Psoas muscle (tissue), 8 donors: ENCODE measurements around the gene PRMT9. TPM values are rescaled to one million over a fixed set of nuclear protein-coding genes. Genes with fewer than 3 reads are reported as not detected.
A peak's percentile ranks its signal among the peaks of the same experiment; 100 is the strongest.

Experiments used
- ATAC-seq, 4 donors: fragments of 200-7000 bp; cut with Tn5 transposase; one replicate each; pipeline ENCODE4 v1.9.1; 2020; ENCODE audit warnings: moderate library complexity in 3 of 4, mild to moderate bottlenecking in 2 of 4
- DNase-seq, 2 donors: peaks; one replicate each; pipeline ENCODE4 v3.0.0-alpha.2; 2020
- H3K27ac ChIP-seq: fragments of 200-600 bp; one replicate; pipeline ENCODE4 v1.8.0; 2022
- H3K27me3 ChIP-seq, 3 donors: fragments of 200-600 bp in 1 of 3; one replicate each; pipeline versions ENCODE4 v1.6.1 to v1.8.0; 2013 to 2022; ENCODE audit warnings: low read length in 2 of 3, mild to moderate bottlenecking in 2 of 3, moderate library complexity in 1 of 3; ENCODE audit not compliant: insufficient read depth in 3 of 3
- H3K36me3 ChIP-seq, 2 donors: fragments of 200-600 bp in 1 of 2; one replicate each; pipeline versions ENCODE4 v1.6.1 to v1.8.0; 2013 to 2022; ENCODE audit warnings: low read depth in 1 of 2, mild to moderate bottlenecking in 1 of 2, moderate library complexity in 1 of 2; ENCODE audit not compliant: insufficient read depth in 1 of 2
- H3K4me1 ChIP-seq: fragments of 200-600 bp; one replicate; pipeline ENCODE4 v1.8.0; 2022
- H3K4me3 ChIP-seq: fragments of 200-600 bp; one replicate; pipeline ENCODE4 v1.8.0; 2022; ENCODE audit warnings: mild to moderate bottlenecking
- H3K9me3 ChIP-seq: fragments of 200-600 bp; one replicate; pipeline ENCODE4 v1.8.0; 2022
- WGBS, 3 donors: extraction: QIAGEN DNeasy Blood & Tissue Kit; methylation state at CpG; one replicate each; pipeline versions ENCODE4 v1.1.6 to v1.1.7; 2013; 5-methylcytosine and 5-hydroxymethylcytosine counted together
- intact Hi-C, 2 donors: fragments of 100-400 bp; cut with DNase I; formaldehyde crosslinking; loops; one replicate each; pipeline versions ENCODE4 v1.11.0 to v1.14.2; 2022
- polyA plus RNA-seq, 3 donors: library from polyadenylated mRNA; stranded (reverse); fragments of 200-250 nt; gene quantifications; one replicate each; pipeline ENCODE4 v1.2.3, GENCODE V29; 2013
- total RNA-seq, 4 donors: library from RNA; stranded (reverse); fragmentation: NEBNext Ultra II Directional in 2 of 4; extraction: Animal tissue kit (Norgen Biotek cat#: 25700) in 2 of 4; gene quantifications; one replicate each; pipeline versions ENCODE4 v1.2.1 to v1.2.4, GENCODE V29; 2021 to 2023
- TF ChIP-seq, protein P1 (sequence below): fragments of 200-600 bp; IDR thresholded peaks from one replicate; pipeline ENCODE4 v1.8.0; 2022; ENCODE audit warnings: antibody characterized with exemption
- donor health status: healthy with polysubstance abuse.
- donor health status: DM: no; HTN: no; CAD: no; lungs with moderate emphysema.
- donor health status: Bipolar disorder and iron deficiency.
- donor health status: healthy.
- donor health status: DM: yes; HTN: yes; CAD: no.
- donor health status: DM: no; HTN: no; CAD: no.
- donor health status: DM: no; HTN: no; CAD: no.
- donor health status: DM: yes; HTN: yes; CAD: no.

PRMT9 gene
- total and polyA plus RNA-seq, 7 donors: 1.8 to 5.8 (median 4.3) TPM

DNA sequence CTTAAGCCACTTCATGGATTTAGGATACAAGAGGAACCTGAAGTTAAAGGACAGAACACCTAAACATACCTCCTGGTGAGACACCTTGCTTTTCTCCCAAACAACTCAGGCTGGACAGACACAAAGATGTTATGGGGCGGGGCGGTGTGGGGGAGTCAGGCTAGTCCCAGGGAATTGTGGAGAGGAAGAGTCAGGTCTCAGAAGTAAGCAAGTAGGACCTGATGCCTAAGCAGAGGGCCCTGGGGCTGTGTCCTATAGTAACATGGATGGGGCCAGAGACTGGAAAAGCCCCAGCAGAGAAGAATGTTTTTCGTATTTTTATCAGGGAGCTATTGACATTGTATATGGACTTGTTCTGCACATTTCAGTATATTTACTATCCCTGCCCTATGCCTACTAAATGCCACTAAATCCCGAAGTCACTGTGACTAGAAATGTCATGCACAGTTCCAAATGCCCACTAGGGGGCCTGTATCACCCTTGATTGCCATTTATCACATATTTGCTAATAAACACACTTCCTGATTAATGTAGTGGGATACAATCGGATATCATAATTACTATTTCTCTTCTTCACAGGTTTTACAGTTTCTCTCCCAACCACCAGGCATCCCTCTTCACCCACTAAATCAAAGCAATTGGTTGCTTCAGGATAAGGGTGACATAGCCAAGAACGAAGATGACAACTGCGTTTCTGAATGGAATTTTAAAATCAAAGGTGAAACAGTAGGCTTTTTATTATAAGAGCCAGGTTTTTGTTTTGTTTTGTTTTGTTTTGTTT lies 24.1 kb upstream of the PRMT9 start:
- no peak overlapping the region for H3K27ac ChIP-seq
- TF ChIP-seq, protein P1, sequence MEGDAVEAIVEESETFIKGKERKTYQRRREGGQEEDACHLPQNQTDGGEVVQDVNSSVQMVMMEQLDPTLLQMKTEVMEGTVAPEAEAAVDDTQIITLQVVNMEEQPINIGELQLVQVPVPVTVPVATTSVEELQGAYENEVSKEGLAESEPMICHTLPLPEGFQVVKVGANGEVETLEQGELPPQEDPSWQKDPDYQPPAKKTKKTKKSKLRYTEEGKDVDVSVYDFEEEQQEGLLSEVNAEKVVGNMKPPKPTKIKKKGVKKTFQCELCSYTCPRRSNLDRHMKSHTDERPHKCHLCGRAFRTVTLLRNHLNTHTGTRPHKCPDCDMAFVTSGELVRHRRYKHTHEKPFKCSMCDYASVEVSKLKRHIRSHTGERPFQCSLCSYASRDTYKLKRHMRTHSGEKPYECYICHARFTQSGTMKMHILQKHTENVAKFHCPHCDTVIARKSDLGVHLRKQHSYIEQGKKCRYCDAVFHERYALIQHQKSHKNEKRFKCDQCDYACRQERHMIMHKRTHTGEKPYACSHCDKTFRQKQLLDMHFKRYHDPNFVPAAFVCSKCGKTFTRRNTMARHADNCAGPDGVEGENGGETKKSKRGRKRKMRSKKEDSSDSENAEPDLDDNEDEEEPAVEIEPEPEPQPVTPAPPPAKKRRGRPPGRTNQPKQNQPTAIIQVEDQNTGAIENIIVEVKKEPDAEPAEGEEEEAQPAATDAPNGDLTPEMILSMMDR: peak; percentile 91
- H3K36me3 ChIP-seq: no peaks in the 10 kb centered on the region
- H3K4me1 ChIP-seq: no peaks in the 10 kb centered on the region
- peak overlapping the region; percentile 31 for H3K4me3 ChIP-seq
- H3K27me3 ChIP-seq: no peaks in the 10 kb centered on the region
- ATAC-seq (peak; percentile 73 to 88 (median 80)), DNase-seq (no peak)
- no peaks in the 10 kb centered on the region for H3K9me3 ChIP-seq
- intact Hi-C loops: loop anchor here (1.0 to 2.0 kb wide), 2 partner anchors 159 kb away; no protein-coding TSS in a partner anchor
- WGBS, 3 donors: 32 to 37% (median 32%) methylated on average over 7 of the region's 7 CpGs

GRCh38 chr4:147704846-147705245 lies 20.9 kb upstream of the PRMT9 start:
- TF ChIP-seq, protein P1: no peak
- ATAC-seq: no peak
- no peaks in the 10 kb centered on the region for H3K36me3 ChIP-seq
- no peaks in the 10 kb centered on the region for H3K27me3 ChIP-seq
- H3K9me3 ChIP-seq: no peaks in the 10 kb centered on the region
- DNase-seq: no peak
- no peaks in the 10 kb centered on the region for H3K4me1 ChIP-seq
- intact Hi-C loops: no loop called here
- H3K4me3 ChIP-seq: no peak overlapping the region
- 86 to 89% (median 88%) methylated on average over 1 of the region's 1 CpG for WGBS, 3 donors
- H3K27ac ChIP-seq: no peak overlapping the region

- Histone ChIP-seq H3K9me3 (peaks cover 4% of the 10 kb centered on the region), H3K27me3 (no peaks in the 10 kb centered on the region), H3K36me3 (no peaks in the 10 kb centered on the region), H3K4me3 (no peak overlapping the region), H3K4me1 (no peaks in the 10 kb centered on the region), H3K27ac (no peak overlapping the region)
- DNase-seq: no peak
- TF ChIP-seq, protein P1: no peak
- WGBS, 3 donors: 54 to 74% (median 64%) methylated on average over 1 of the region's 1 CpG
- ATAC-seq: no peak
- intact Hi-C loops: no loop called here
Measured at GRCh38 chr4:147696866-147697265, 12.9 kb upstream of the PRMT9 start.

DNA sequence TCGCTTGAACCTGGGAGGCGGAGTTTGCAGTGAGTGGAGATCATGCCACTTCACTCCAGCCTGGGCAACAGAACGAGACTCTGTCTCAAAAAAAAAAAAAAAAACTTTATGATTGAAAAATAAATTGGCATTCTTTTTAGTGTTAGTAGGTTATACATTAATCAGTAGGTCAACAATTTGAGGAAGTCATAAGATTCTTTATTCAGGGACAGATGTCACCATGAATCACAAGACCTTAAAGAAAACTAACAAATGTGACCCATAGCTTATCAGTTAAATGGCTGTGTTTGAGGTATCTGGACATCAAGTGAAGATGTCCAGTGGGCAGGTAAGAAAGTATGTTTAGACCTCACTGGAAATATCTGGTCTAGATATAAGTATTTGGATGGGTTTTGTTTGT lies 9.3 kb upstream of the PRMT9 start:
- no peaks in the 10 kb centered on the region for H3K9me3 ChIP-seq
- intact Hi-C loops: no loop called here

More for the DNA sequence above, 9.3 kb upstream of the PRMT9 start:
- ATAC-seq: no peak
- Histone ChIP-seq H3K27me3 (no peaks in the 10 kb centered on the region), H3K36me3 (no peaks in the 10 kb centered on the region), H3K27ac (no peak overlapping the region), H3K4me1 (no peaks in the 10 kb centered on the region), H3K4me3 (no peak overlapping the region)
- DNase-seq: no peak
- TF ChIP-seq, protein P1: no peak
- whole genome bisulfite sequencing, 3 donors: 83 to 93% (median 91%) methylated on average over 3 of the region's 3 CpGs
